GM23248 (cell line): ENCODE measurements around the gene ORC2. TPM values are rescaled to one million over a fixed set of nuclear protein-coding genes. Genes with fewer than 3 reads are reported as not detected.
A peak's percentile ranks its signal among the peaks of the same experiment; 100 is the strongest.

Experiments
- DNase-seq: peaks from one replicate; pipeline ENCODE4 v3.0.0-alpha.2; 2015
- H2AFZ ChIP-seq: fragments of 200-600 bp; sonication (generic); 2 replicates; pipeline ENCODE4 v1.6.1; 2016; ENCODE audit warnings: antibody characterized with exemption
- H3F3A ChIP-seq: fragments of 200-600 bp; sonication (generic); 2 replicates; pipeline ENCODE4 v1.6.1; 2016; ENCODE audit warnings: mild to moderate bottlenecking, antibody characterized with exemption, mixed run types; ENCODE audit not compliant: insufficient read depth
- H3K27ac ChIP-seq: fragments of 200-600 bp; sonication (generic); 2 replicates; pipeline ENCODE4 v1.5.1; 2016; ENCODE audit warnings: mild to moderate bottlenecking
- H3K27me3 ChIP-seq: fragments of 200-600 bp; sonication (generic); replicated peaks from 2 replicates; pipeline ENCODE4 v1.6.1; 2016; ENCODE audit warnings: mild to moderate bottlenecking; ENCODE audit not compliant: insufficient read depth
- H3K36me3 ChIP-seq: fragments of 200-600 bp; sonication (generic); 2 replicates; pipeline ENCODE4 v1.6.1; 2016; ENCODE audit warnings: low read depth, mild to moderate bottlenecking
- H3K4me1 ChIP-seq: fragments of 200-600 bp; sonication (generic); 2 replicates; pipeline ENCODE4 v1.6.1; 2016; ENCODE audit warnings: mild to moderate bottlenecking; ENCODE audit not compliant: insufficient read depth
- H3K4me2 ChIP-seq: fragments of 200-600 bp; sonication (generic); one replicate; pipeline ENCODE4 v1.6.1; 2016; ENCODE audit warnings: mild to moderate bottlenecking; ENCODE audit not compliant: unreplicated experiment
- H3K4me3 ChIP-seq: fragments of 200-600 bp; sonication (generic); 2 replicates; pipeline ENCODE4 v1.5.1; 2016; ENCODE audit warnings: mild to moderate bottlenecking
- H3K79me2 ChIP-seq: fragments of 200-600 bp; sonication (generic); 2 replicates; pipeline ENCODE4 v1.6.1; 2016; ENCODE audit warnings: mild to moderate bottlenecking; ENCODE audit not compliant: insufficient read depth
- H3K9ac ChIP-seq: fragments of 200-600 bp; sonication (generic); 2 replicates; pipeline ENCODE4 v1.6.1; 2016; ENCODE audit warnings: mild to moderate bottlenecking
- H3K9me2 ChIP-seq: fragments of 200-600 bp; sonication (generic); 2 replicates; pipeline ENCODE4 v1.6.1; 2016; ENCODE audit warnings: mixed run types, mild to moderate bottlenecking, moderate library complexity; ENCODE audit not compliant: insufficient read depth
- H3K9me3 ChIP-seq: fragments of 200-600 bp; sonication (generic); one replicate; pipeline ENCODE4 v1.6.1; 2017; ENCODE audit warnings: low read depth
- H4K20me1 ChIP-seq: fragments of 200-600 bp; sonication (generic); 2 replicates; pipeline ENCODE4 v1.6.0; 2016; ENCODE audit not compliant: insufficient read depth
- EZH2 ChIP-seq: fragments of 200-600 bp; sonication (generic); IDR thresholded peaks from 2 replicates; pipeline ENCODE4 v1.6.1; 2018; ENCODE audit warnings: antibody characterized with exemption, mild to moderate bottlenecking; ENCODE audit not compliant: insufficient read depth, poor library complexity, severe bottlenecking
- EZH2phosphoT487 ChIP-seq: fragments of 200-600 bp; sonication (generic); IDR thresholded peaks from 2 replicates; pipeline ENCODE4 v1.6.1; 2018; ENCODE audit warnings: antibody characterized with exemption, moderate library complexity, mild to moderate bottlenecking, low read depth; ENCODE audit not compliant: insufficient read depth
- WGBS, 2 experiments: methylation state at CpG; one replicate each; pipeline ENCODE4 v1.1.6; 2015 to 2017; ENCODE audit warnings: low lambda C conversion rate in 2 of 2, low coverage in 1 of 2; ENCODE audit errors: missing lambda C conversion rate in 2 of 2; 5-methylcytosine and 5-hydroxymethylcytosine counted together
- in situ Hi-C: fragments of 300-500 bp; cut with MboI; formaldehyde crosslinking; loops from 2 replicates; pipeline ENCODE4 v1.15.0; 2020
- polyA plus RNA-seq: library from polyadenylated mRNA; unstranded; fragments of >200 nt; fragmentation: Nextera tagmentation; extraction: Ambion mirVana; gene quantifications from 2 replicates; pipeline ENCODE4 v1.2.1, GENCODE V29; 2016
- total RNA-seq: library from RNA; depleted of rRNA; stranded (reverse); fragments of >200 nt; shearing (Covaris generic); gene quantifications from 2 replicates; pipeline ENCODE4 v1.2.3, GENCODE V29; 2014

The ORC2 gene
- total and polyA plus RNA-seq, 2 experiments from 2014 or later: 5.4 to 8.8 TPM

GRCh38 chr2:200930947-200931626 lies 32.4 kb downstream of the ORC2 start:
- H3K27ac ChIP-seq: no peak overlapping the region
- in situ Hi-C loops: no loop called here
- H3K4me2 ChIP-seq: no peak overlapping the region
- TF ChIP-seq EZH2: no peak
- TF ChIP-seq EZH2phosphoT487: no peak
- no peak overlapping the region for H2AFZ ChIP-seq
- H3K9me3 ChIP-seq: no peaks in the 10 kb centered on the region
- H3K27me3 ChIP-seq: no peaks in the 10 kb centered on the region
- no peaks in the 10 kb centered on the region for H4K20me1 ChIP-seq
- DNase-seq: no peak
- WGBS, 2 experiments: 92 to 95% methylated on average over 3 of the region's 3 CpGs
- H3F3A ChIP-seq: 0 out of 2 replicates have a peak, but pooled peaks cover 4% of the 10 kb centered on the region
- no peaks in the 10 kb centered on the region for H3K79me2 ChIP-seq
- H3K4me3 ChIP-seq: no peak overlapping the region
- H3K9me2 ChIP-seq: no peaks in the 10 kb centered on the region
- H3K4me1 ChIP-seq: no peaks in the 10 kb centered on the region
- no peak overlapping the region for H3K9ac ChIP-seq
- H3K36me3 ChIP-seq: peaks cover 40% of the 10 kb centered on the region

GRCh38 chr2:200929334-200930249 lies 33.9 kb downstream of the ORC2 start:
- Histone ChIP-seq H3K4me1 (no peaks in the 10 kb centered on the region), H3K36me3 (peaks cover 32% of the 10 kb centered on the region)

DNA sequence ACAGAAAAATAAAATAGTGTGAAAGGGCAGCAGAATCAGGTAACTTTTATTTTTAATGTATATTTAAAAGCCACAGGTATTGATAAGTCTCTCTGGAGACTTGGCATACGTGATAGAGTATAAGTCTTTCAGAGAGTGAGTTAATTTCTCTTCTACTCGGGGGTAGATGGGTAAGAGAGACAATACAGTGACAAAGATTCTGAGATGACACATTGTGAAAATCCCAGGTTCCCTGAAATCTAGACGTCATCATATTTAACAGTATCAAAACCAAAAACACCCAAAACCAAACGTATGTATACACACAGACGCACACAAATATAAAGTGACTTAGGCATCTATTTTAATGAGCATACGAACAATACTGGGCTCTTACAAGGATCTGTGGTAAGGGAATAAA lies 41.0 kb downstream of the ORC2 start:
- in situ Hi-C loops: no loop called here
- H3K4me2 ChIP-seq: no peak overlapping the region
- DNase-seq: no peak
- 89% methylated on average over 6 of the region's 6 CpGs for WGBS, 2 experiments
- H3K27me3 ChIP-seq: no peaks in the 10 kb centered on the region
- no peaks in the 10 kb centered on the region for H3K79me2 ChIP-seq
- H3K36me3 ChIP-seq: peaks cover 28% of the 10 kb centered on the region
- H3K4me1 ChIP-seq: no peaks in the 10 kb centered on the region
- no peak for TF ChIP-seq EZH2phosphoT487
- TF ChIP-seq EZH2: no peak
- no peak overlapping the region for H3K9ac ChIP-seq
- H3F3A ChIP-seq: no peaks in the 10 kb centered on the region
- no peak overlapping the region for H3K27ac ChIP-seq
- H4K20me1 ChIP-seq: no peaks in the 10 kb centered on the region
- no peak overlapping the region for H3K4me3 ChIP-seq
- H2AFZ ChIP-seq: no peak overlapping the region
- H3K9me3 ChIP-seq: no peaks in the 10 kb centered on the region
- no peaks in the 10 kb centered on the region for H3K9me2 ChIP-seq

More at GRCh38 chr2:200929334-200930249, 33.9 kb downstream of the ORC2 start:
- Histone ChIP-seq H3F3A (0 out of 2 replicates have a peak, but pooled peaks cover 4% of the 10 kb centered on the region), H4K20me1 (no peaks in the 10 kb centered on the region), H3K79me2 (no peaks in the 10 kb centered on the region), H2AFZ (no peak overlapping the region), H3K9me2 (no peaks in the 10 kb centered on the region), H3K9ac (no peak overlapping the region), H3K4me2 (no peak overlapping the region), H3K4me3 (no peak overlapping the region), H3K9me3 (no peaks in the 10 kb centered on the region), H3K27ac (no peak overlapping the region), H3K27me3 (no peaks in the 10 kb centered on the region)
- TF ChIP-seq EZH2phosphoT487 (no peak), EZH2 (no peak)
- 87 to 88% methylated on average over 2 of the region's 2 CpGs for WGBS, 2 experiments
- peak; percentile 55 for DNase-seq
- in situ Hi-C loops: no loop called here

- DNase-seq: peak; percentile 82
- no peak overlapping the region for H3K4me3 ChIP-seq
- H4K20me1 ChIP-seq: no peaks in the 10 kb centered on the region
- H3K27ac ChIP-seq: peak overlapping the region; percentile 76
- H3K79me2 ChIP-seq: no peaks in the 10 kb centered on the region
- H3K9ac ChIP-seq: peak overlapping the region; percentile 51
- H3K4me2 ChIP-seq: peak overlapping the region; percentile 18
- no peaks in the 10 kb centered on the region for H3K27me3 ChIP-seq
- no peak overlapping the region for H2AFZ ChIP-seq
- H3K36me3 ChIP-seq: peaks cover 27% of the 10 kb centered on the region
- peaks cover 14% of the 10 kb centered on the region for H3K4me1 ChIP-seq
- TF ChIP-seq EZH2: no peak
- TF ChIP-seq EZH2phosphoT487: no peak
- peaks cover 28% of the 10 kb centered on the region for H3F3A ChIP-seq
- in situ Hi-C loops: no loop called here
- no peaks in the 10 kb centered on the region for H3K9me3 ChIP-seq
- H3K9me2 ChIP-seq: no peaks in the 10 kb centered on the region
These were observed 49.8 kb downstream of the ORC2 start for GRCh38 chr2:200913654-200914053.
